RKO (cell line): ENCODE results near the gene TXLNA.

Experiments used
- DNase-seq: peaks from one replicate; pipeline ENCODE4 v3.0.0-alpha.2; 2016; ENCODE audit warnings: low spot score

TXLNA gene

DNA sequence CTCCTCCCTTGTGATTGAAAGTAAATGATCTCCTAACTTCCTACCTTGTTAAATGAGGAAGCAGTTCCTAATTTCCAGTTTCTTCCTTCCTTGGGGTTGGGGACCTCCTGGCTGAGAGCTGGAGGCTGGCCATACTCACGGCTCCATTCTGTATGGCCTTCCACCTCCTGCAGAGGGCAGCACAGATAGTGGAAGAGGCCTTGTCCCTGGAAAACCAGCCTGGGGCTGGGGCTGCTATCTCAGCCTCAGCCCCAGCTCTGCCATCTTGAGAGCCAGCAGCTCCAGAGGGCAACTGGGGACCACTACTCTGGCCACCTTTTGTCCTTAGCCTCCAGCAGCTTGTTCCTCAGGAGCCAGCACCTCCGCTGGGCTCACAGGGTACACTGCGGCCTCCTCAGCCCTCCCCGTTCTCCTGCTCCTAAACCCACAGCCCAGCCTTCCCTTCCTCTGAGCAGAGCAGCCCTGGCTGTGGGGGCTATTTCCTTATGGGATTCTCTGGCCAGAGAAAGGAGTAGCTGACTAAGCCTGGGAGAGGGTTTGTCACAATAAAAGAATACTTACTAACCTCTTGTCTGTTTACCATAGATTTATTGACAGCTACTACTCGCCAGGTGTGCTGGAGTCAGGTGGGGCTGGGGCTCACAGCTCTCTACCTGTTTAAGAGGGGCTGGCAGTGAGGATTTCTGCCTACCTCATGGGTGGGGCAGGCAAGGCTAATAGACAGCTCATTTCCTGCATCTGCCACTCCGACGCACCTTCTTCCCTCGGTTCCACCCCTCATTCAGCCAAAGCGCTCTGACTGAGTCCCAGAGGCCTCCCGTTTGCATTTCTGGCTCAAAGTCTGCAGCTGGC, 36.4 kb downstream of the TXLNA start:
- DNase-seq: peak; percentile 70

DNA sequence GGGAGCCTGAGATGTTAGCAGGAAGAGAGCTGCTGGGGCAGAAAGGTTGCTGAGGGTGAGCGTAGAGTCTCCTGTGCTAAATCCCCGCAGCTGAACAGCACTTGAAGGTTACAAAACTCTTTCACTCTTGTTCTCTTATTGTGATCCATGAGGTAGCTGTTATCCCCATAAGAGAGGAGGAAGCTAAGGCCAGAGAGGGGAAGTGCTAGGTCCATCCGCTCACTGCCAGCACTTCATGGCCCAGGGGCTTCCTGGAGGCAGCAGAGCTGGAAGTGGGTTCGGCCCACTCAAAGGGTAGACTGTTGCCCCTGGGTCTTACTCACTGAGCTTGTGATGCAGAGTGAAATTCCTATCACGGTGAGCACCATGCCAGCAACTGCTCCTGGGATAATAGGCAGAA, 37.1 kb downstream of the TXLNA start:
- DNase-seq: no peak

DNA sequence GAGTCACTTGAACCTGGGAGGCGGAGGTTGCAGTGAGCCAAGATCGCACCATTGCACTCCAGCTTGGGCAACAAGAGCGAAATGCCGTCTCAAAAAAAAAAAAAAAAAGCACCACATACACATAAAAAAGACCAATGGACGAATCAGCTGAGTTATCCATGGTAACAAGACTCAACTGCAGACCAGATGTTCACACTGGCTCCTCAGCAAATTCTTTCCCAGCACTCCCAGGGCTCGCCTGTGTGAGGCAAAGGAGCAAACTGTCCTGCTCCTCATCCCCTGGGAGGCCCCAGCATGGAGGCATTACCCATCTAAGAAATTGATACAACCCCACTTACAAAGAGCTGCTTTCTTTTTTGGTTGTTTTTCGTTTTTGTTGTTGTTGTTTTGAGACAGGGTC, 39.5 kb downstream of the TXLNA start:
- no peak for DNase-seq

DNA sequence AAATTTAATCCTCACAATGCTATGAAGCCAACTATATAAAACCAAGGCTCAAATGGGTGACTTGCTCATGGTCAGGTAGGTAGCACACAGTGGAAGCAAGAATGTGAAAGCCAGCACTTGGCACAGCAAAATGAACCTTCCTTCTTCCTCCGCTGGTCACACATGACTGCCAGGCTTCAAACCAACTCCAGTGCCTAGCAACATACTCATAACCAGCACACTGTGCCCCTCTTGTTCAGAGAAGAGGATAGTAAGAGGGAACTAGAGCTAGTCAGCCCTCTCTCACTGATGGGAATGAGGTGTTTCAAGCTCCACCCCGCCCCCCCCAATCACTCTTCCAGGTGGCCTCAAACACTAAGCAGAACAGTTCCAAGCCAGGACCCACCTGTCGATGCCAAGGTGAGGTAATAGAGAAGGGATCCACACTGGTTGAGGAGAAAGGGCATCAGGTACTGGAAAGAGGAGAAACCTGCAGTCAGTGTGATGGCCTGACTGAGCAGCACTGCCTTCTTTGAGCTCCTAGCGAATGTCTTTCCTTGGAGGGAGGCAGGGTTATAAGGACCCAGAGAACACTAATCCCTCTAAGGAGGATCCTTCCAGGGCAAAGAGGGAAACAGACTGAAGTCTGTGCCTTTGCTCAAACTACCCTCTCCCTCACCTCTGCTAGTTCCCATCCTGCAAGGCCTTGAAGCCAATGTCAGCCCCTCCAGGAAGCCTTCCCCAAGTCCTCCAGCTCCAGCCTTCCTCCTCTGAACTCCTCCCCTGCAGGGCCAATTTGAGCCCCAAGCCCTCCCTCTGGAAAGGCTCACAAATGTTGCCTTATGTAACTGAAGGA, 41.5 kb downstream of the TXLNA start:
- no peak for DNase-seq

DNA sequence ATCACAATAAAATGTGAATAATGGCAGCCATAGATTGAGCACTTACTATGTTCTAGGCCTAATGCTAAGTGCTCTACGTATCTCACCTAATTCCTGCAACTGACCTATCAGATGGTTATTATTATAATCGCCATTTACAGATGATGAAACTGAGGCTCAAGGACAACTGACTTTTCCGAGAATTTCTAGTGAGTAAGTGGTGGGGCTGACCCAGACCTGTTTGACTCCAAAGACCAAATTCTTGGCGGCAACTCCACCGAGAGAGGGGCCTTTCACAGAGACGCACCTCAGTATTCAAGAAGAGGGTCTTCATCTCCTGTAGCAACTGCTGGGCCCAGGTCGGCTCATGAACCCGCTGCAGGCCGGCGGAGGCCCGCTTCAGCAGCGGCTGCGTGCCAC, 42.1 kb downstream of the TXLNA start:
- DNase-seq: peak; percentile 34

DNA sequence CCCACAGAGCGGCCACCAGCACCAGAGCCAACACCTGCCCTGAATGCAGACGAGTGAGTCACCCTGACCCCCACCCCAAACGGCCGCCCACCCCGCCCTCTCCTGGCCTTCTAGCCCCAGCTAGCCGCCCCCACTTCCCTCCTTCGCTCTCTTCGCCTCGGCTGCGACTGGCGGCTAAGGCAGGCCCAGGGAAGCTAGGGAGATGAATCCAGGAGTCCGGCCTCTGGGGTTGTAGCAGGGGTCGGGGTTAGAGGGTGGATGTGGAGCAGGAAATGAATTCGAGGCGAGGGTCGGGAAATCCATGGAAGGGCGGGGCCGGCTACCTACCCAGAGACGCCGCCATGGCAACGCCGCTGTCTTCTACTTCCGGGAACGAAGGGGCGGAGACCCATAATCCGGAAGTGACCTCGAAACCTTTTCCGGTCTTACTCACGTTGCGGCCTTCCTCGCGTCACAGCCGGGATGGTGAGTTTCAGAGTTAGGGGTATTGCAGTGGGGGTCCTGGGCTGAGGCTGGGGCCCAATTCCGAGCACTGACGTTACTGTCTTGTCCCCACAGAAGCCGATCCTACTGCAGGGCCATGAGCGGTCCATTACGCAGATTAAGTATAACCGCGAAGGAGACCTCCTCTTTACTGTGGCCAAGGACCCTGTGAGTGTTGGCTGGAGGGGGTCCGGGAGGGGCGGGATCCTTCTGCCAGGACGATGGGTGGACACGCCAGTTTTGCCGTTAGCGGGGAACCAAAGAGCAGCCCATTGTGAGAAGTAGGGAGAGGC, 42.7 kb downstream of the TXLNA start, which contains the start of the genes EIF3I and TMEM234:
TSS of gene EIF3I (plus strand) at position 428 of the 776 bp plus-strand sequence. CDS start at position 463, 35 bp downstream.
TSS of gene TMEM234 (minus strand) at position 374 of the 776 bp plus-strand sequence. CDS start at position 343, 31 bp downstream.
- peak; percentile 94 for DNase-seq

DNA sequence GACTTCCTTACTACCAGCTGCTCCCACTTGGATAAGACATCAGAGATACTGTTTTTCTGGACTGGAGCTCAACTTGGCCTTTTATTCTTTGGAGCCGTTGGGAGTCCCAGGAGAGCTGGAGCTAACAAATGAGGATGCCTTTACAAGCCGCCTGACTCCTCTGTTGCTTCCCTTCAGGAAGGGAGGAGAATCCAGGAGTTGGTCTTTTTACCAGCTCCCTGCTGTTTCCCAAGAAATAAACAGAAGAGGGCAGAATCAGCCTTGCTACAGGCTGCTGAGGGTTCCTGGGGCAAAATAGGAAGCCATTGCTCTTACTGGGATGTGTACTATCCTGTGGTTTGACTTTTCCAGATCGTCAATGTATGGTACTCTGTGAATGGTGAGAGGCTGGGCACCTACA, 44.2 kb downstream of the TXLNA start:
- no peak for DNase-seq

DNA sequence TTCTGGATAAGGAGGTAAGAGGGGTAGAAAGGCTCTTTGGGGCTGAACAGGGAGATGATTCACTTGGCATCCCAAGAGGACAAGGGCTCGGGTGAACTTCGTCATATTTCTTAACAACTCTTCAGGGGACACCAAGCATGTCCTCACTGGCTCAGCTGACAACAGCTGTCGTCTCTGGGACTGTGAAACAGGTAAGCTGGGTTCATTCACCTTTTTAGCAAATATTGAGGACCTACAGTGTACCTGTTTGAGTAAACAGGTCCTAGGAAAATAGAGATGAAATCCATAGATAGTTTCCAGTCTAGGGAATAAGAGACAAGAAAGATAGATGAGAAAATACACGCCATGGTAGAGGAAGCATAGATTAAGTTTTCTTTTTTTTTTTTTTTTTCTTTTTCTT, 44.8 kb downstream of the TXLNA start:
- no peak for DNase-seq

DNA sequence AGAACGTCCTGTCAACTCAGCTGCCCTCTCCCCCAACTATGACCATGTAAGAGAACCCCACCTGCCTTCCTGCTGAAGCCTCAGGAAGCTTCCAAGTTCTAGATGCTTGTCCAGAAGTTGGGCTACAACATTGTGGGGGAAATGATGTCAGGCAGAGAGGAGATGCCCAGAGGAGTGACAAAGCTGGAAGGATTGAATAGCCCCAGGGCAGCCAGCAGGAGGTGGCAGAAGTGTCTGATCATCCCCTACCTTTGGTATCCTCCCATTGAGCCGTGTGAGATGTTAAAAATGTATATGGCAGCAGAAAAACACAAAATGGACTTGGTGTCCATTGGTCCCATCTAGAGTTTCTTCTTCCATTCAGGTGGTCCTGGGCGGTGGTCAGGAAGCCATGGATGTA, 49.3 kb downstream of the TXLNA start:
- no peak for DNase-seq

DNA sequence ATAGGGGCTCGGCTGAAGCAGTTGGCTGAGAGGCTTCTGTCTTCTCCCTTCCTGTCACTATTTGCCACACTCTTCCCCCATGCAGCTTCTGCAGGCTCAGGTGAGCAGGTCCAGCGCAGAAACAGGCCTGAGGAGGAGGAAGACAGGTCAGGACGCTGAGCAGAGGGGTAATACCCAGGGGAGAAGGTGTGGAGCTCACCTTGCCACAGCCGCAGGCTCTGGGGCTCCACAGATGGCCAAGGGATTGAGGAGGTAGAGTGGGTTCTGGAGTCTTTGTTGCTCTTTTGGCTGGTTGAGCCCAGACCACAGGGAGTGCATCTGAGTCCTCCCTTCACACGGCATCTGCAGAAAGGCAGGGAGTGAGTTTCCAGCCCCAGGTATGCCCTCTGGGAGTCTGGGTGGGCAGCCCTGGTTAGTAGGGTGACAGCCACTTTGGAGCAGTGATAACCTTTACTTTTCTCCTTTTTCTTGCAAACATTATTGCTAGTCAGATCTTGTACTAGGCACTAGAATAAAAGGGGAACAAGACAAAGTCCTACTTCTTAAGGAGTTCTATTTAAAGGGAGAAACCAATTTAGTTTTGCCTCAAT, 52.5 kb downstream of the TXLNA start:
- DNase-seq: no peak

DNA sequence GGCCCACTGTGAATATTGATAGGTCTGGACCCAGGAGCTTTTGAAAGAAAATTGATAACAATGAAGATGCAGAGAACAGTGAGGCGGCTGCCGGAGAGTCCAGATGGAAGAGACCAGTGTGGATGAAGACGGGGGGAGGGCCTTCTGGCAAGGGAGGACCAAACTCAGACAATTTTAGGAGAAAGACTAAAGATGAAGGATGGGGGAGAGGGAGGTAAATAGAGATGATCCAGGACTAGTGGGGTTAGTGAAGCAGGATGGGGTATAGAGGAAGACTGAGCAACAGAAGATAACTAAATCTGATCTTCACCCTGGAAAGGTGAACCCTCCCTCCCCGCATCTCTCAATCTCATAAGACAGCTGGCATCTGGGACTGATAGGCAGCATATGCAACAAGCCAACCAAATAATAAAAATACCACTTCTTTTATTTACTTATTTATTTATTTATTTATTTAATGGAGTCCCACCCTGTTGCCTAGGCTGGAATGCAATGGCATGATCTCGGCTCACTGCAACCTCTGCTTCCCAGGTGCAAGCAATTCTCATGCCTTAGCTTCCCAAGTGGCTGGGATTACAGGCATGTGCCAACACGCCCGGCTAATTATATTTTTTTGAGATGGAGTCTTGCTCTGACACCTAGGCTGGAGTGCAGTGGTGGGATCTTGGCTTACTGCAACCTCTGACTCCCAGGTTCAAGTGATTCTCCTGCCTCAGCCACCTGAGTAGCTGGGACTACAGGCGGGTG, 53.3 kb downstream of the TXLNA start:
- no peak for DNase-seq

DNA sequence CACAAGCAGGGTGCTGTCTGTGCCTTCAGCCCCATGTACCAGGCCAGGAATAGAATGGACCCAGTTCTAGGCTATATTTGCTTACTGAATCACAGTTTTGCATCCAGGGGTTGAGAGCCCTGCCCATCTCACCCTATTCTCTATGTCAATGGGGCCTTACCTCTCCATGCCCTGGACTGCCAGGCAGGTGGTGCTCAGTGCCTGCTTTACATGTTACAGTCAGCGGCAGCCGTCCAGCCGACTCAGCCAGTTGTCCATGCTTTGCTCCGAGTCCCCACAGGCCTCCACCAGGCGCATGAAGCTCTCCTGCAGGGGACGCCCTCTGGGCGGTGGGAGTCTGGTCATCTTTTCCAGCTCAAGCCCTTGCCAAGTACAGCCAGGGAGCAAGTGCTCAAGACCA, 55.3 kb downstream of the TXLNA start:
- DNase-seq: no peak

DNA sequence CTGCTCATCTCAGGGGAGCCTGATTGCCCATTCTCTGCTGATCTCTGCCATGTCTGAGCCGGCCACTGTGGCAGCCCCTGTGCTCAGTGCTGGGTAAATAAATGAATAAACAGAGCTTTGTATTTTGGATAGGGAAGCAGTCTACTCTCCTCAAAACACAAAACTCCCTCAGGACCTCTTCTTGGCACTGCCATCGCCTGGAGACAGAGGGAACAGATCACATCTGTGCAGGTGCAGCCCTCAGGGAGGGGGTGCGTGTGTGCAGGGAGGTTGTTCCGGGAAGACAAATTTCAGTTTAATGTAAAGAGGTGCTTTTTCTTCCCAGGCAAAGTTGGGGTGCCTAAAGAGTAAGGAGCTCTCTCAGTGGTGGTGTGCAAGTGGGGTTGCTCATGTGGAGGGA, 59.9 kb downstream of the TXLNA start:
- DNase-seq: no peak

DNA sequence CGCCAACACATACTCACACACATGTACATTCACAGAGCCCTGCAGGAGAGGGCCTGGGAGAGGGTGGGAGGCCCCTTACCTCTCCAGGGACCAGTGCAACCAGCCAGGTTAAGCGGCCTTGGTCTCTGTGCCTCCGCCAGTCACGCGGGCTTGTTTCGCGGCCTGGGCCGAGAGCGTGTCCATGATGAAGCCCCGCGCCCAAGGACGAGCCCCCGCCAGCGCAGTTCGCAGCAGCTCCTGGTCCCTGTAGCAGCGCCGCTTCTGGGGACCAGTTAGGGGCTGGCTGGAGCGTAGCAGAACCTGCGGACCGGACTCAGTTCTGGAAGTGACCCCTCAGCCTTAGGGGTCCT, 60.3 kb downstream of the TXLNA start:
- DNase-seq: no peak

DNA sequence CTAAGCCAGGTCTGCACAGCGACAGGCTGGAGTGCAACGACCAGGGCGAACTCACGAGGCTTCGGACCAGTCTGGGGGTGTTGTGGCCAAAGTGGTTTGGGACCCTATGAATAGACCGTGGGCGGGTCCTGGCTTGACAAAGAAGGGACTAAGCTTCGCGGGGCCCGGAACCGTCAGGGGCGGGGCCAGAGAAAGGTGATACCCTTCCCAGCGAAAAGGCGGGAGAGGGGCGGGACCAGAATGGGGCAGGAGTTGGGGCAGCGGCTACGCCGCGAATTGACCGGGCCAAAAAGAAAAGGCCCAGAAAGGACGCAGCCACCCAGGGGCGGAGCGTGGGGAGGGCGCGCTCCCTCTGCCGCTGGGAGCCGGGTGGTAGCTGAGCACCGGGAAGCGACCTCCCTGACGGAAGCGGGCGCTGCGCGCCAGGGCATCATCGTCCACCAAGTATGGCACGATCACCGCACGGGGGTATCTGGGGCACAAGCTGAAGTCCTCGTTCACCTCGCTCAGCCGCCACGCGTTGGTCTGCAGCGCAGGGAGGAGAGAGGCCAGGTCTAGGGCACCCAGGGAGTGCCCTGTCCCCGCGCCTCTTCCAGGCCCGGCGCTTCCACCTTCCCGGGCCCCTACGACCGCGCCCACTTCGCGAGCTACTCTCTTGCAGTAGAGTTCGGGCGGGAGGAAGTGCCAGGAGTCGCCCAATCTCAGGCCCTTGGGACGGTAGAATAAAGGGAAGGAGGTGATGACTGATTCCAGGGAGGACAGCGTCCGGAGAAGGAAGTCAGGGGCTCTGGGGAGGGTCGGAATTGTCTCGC, 60.9 kb downstream of the TXLNA start:
- DNase-seq: peak; percentile 76

DNA sequence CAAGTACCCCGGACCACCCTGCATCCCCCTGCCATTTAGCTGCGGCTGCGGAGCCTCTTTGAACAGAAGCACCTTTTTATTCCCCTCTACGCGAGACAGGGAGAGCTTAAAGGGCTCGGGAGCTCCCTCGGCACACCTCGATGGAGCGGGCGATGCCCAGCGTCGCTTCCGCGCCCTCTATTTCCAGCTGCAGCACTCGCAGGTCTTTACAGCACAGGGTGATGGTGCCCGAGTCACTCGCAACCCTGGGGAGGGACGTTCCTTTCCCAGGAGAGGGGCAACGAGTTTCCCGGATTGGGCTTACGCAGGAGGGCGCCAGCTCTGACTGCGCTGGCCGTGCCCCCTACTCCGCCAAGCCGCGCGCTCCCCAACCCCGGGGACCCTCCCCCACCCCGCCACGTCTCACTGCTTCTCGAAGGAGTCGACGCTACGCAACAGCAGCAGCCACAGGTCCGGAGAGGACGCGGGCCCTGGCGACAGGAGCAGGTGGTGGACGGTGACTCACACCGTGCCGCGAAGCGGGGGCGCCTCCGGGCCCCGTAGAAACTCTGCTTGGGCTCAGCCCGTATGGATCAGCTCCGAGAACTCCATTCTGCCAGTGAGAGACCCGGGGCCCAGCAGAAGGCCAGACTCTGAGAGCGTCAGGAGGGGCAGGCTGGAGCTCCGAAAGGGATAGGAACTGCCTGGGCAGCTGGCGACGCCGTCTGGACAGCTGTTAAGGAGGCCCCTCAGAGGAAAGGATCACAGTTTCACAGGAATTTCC, 61.7 kb downstream of the TXLNA start:
- DNase-seq: peak; percentile 84

DNA sequence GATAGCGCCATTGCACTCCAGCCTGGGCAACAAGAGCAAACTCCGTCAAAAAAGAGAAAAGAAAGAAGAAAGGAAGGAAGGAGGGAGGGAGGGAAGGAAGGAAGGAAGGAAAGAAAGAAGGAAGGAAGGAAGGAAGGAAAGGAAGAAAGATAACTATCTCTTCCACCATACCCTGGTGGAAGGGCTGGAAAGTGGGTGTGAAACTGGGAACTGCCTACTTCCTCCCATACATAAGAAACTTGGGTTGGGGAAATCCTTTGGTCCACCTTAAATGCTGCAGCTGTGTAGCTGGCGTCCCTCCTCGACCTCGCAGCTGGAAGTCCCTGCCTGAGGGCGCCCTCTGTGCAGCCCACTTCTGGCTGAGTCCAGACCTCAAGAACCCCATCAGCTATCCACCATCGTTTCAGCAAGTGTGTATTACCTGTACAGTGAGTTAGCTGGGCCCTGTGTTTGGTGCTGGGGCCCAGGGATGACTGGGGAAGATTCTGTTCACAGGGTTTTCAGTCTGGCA, 62.9 kb downstream of the TXLNA start:
- DNase-seq: peak; percentile 61

DNA sequence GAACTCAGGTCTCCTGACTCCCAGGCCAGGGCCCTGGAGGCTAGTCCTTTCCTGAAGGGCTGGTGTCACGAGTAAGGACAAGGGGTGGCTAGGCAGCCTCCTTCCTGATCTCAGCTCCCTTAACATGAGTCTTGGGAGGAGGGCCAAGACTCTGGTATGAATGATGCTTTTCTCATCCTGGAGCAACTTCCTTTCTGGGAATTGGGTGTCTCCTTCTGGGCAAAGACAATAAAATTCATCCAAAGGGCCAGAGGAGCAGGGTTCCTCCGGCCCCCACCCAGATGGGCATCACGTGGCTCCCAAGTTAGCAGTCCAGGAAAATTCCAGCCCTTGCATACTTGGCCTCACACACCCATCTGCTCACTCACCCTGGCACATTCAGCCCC, 67.4 kb downstream of the TXLNA start, which contains the start of gene FAM167B:
TSS of gene FAM167B (plus strand) at position 335 of the 386 bp plus-strand sequence. CDS start 200 bp downstream, outside the sequence.
- DNase-seq: no peak

DNA sequence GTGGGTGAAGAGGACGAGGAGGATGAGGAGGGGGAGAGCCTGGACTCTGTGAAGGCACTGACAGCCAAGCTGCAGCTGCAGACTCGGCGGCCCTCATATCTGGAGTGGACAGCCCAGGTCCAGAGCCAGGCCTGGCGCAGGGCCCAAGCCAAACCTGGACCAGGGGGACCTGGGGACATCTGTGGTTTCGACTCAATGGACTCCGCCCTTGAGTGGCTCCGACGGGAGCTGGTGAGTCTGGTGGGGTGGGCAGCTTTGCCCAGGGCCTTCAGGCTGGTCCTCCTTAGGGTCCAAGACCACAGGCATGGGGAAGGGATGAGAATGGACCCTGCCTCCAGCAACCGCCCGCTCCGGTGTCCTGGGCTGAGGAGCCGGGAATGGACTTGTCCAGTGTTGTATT, 68.0 kb downstream of the TXLNA start:
- no peak for DNase-seq
